GM12878 (cell line): Measurements from ENCODE around the gene F2RL1. TPM values are rescaled to one million over a fixed set of nuclear protein-coding genes. Genes with fewer than 3 reads are reported as not detected.

Experiments
- ATAC-seq: fragments of 200-7000 bp; cut with Tn5 transposase; 3 replicates; pipeline ENCODE4 v1.9.1; 2020; ENCODE audit warnings: mild to moderate bottlenecking, moderate library complexity
- BruUV-seq: library from RNA; stranded (reverse); fragments of 400-500 nt; replicated peaks from 2 replicates; lab custom pipeline; 2021; lab: Mats Ljungman, UMichigan
- CTCF ChIA-PET: fragments of 300-600 bp; sonication (Branson Sonifier 250); formaldehyde crosslinking; extraction: SDS; loops from one replicate; lab custom pipeline; 2021; ENCODE audit warnings: inconsistent platforms; lab: Yijun Ruan, JAX
- POLR2A ChIA-PET: fragments of 350-600 bp; formaldehyde crosslinking; extraction: SDS; loops from one replicate; lab custom pipeline; 2021; ENCODE audit warnings: inconsistent platforms; lab: Charles Lee
- RAD21 ChIA-PET: fragments of 300-600 bp; sonication (Branson Sonifier 250); formaldehyde crosslinking; loops from one replicate; lab custom pipeline; 2023; ENCODE audit warnings: antibody characterized with exemption; ENCODE audit not compliant: unreplicated experiment; lab: Charles Lee
- SMC1A ChIA-PET: fragments of 300-600 bp; sonication (Branson Sonifier 250); formaldehyde crosslinking; loops from one replicate; lab custom pipeline; 2023; ENCODE audit not compliant: unreplicated experiment, uncharacterized antibody; lab: Charles Lee
- DNase-seq: peaks from one replicate; pipeline ENCODE4 v3.0.0-alpha.2; 2011; ENCODE audit warnings: low read depth, low spot score
- FAIRE-seq: peaks from 3 replicates; lab custom pipeline; 2011; peaks lifted over from hg19 to GRCh38; lab: Jason Lieb, UNC
- H2AFZ ChIP-seq: 2 replicates; pipeline ENCODE4 v1.6.0; 2011; ENCODE audit warnings: low read depth, low read length, control low read depth; ENCODE audit not compliant: control insufficient read depth
- H3K27ac ChIP-seq: 2 replicates; pipeline ENCODE4 v1.5.1; 2011; ENCODE audit warnings: control low read depth; ENCODE audit not compliant: control insufficient read depth, insufficient read depth
- H3K27me3 ChIP-seq, 2 experiments: replicated peaks in 1 of 2; 2 replicates each; pipeline versions ENCODE4 v1.6.0 to v1.6.1; 2011; ENCODE audit warnings: low read length in 1 of 2; ENCODE audit not compliant: control insufficient read depth in 2 of 2, insufficient read depth in 2 of 2
- H3K36me3 ChIP-seq, 2 experiments: 2 replicates each; pipeline ENCODE4 v1.5.1; 2011; ENCODE audit warnings: low read length in 1 of 2; ENCODE audit not compliant: control insufficient read depth in 2 of 2, insufficient read depth in 2 of 2
- H3K4me1 ChIP-seq: 2 replicates; pipeline ENCODE4 v1.6.1; 2011; ENCODE audit warnings: mild to moderate bottlenecking, low read length, moderate library complexity, mixed read lengths; ENCODE audit not compliant: control insufficient read depth, insufficient read depth
- H3K4me2 ChIP-seq: 2 replicates; pipeline ENCODE4 v1.6.0; 2011; ENCODE audit warnings: control low read depth; ENCODE audit not compliant: control insufficient read depth, insufficient read depth
- H3K4me3 ChIP-seq: fragments of 200-600 bp; sonication (generic); 2 replicates; pipeline ENCODE4 v1.5.1; 2016
- H3K79me2 ChIP-seq: 2 replicates; pipeline ENCODE4 v1.6.0; 2011; ENCODE audit warnings: low read length; ENCODE audit not compliant: control insufficient read depth, insufficient read depth
- H3K9ac ChIP-seq: 2 replicates; pipeline ENCODE4 v1.8.0; 2011; ENCODE audit warnings: low read length, control low read depth, mixed read lengths; ENCODE audit not compliant: control insufficient read depth, insufficient read depth
- H3K9me3 ChIP-seq: replicated peaks from 3 replicates; pipeline ENCODE4 v1.5.1; 2011; ENCODE audit warnings: mild to moderate bottlenecking, low read length; ENCODE audit not compliant: control insufficient read depth, insufficient read depth
- H4K20me1 ChIP-seq: 2 replicates; pipeline ENCODE4 v1.6.0; 2011; ENCODE audit not compliant: control insufficient read depth, insufficient read depth
- BMI1 ChIP-seq: fragments of 450-650 bp; IDR thresholded peaks from 2 replicates; pipeline ENCODE4 v1.6.1; 2016; ENCODE audit warnings: mild to moderate bottlenecking, moderate library complexity, borderline replicate concordance
- FOS ChIP-seq: IDR thresholded peaks from 3 replicates; pipeline ENCODE4 v1.6.1; 2011; ENCODE audit warnings: borderline replicate concordance; ENCODE audit not compliant: insufficient read length; ENCODE audit errors: extremely low read depth
- JUNB ChIP-seq: IDR thresholded peaks from 2 replicates; pipeline ENCODE4 v1.6.1; 2016; ENCODE audit warnings: antibody characterized with exemption, mild to moderate bottlenecking
- POLR2A ChIP-seq: IDR thresholded peaks from 2 replicates; pipeline ENCODE4 v1.6.1; 2011; ENCODE audit warnings: low read depth, mild to moderate bottlenecking, low read length
- RCOR1 ChIP-seq: conservative IDR thresholded peaks from 2 replicates; pipeline ENCODE4 v1.6.1; 2012; ENCODE audit warnings: low read depth, low read length, improper control_type of control experiment
- RELA ChIP-seq: fragments of 450-650 bp; IDR thresholded peaks from 2 replicates; pipeline ENCODE4 v1.8.0; 2014; ENCODE audit warnings: borderline replicate concordance; ENCODE audit not compliant: partially characterized antibody
- SUZ12 ChIP-seq: fragments of 200-600 bp; sonication (generic); IDR thresholded peaks from one replicate; pipeline ENCODE4 v1.6.1; 2018; ENCODE audit warnings: antibody characterized with exemption, mild to moderate bottlenecking; ENCODE audit not compliant: unreplicated experiment
- WGBS: methylation state at CpG from one replicate; pipeline ENCODE4 v1.1.6; 2016; ENCODE audit warnings: low lambda C conversion rate; ENCODE audit not compliant: insufficient replicate concordance, insufficient coverage; ENCODE audit errors: missing lambda C conversion rate; 5-methylcytosine and 5-hydroxymethylcytosine counted together
- in situ Hi-C: fragments of 300-500 bp; cut with MboI; formaldehyde crosslinking; loops from 9 replicates; pipeline ENCODE4 v1.14.3; 2018; ENCODE audit warnings: mixed read lengths
- intact Hi-C: fragments of 100-400 bp; cut with micrococcal nuclease; formaldehyde crosslinking; loops from one replicate; pipeline ENCODE4 v1.14.2; 2022; ENCODE audit not compliant: unreplicated experiment
- polyA plus RNA-seq, 11 experiments: library from polyadenylated mRNA; depleted of rRNA in 4 of 11; unstranded in 6 of 11; stranded (reverse) in 5 of 11; fragments of >200 nt; fragmentation: Nextera tagmentation in 4 of 11; fragmentation: Illumina TruSeq in 1 of 11; extraction: Ambion mirVana in 4 of 11; extraction: Trizol in 1 of 11; gene quantifications; 1 replicate in 1 of 11; 2 replicates in 10 of 11; pipeline versions ENCODE4 v1.2.1 to v1.2.3, GENCODE V29; 2011 to 2016; ENCODE audit warnings: inconsistent platforms in 2 of 11, missing spikeins in 2 of 11, low read depth in 1 of 11
- total RNA-seq, 4 experiments: library from RNA; depleted of rRNA in 3 of 4; stranded (reverse); fragments of >200 nt in 3 of 4; fragmentation: Illumina TruSeq in 1 of 4; extraction: Trizol in 1 of 4; gene quantifications; 2 replicates each; pipeline versions ENCODE4 v1.2.1 to v1.2.3, GENCODE V29; 2013 to 2021
- TF ChIP-seq, protein P1 (sequence below): fragments of 450-650 bp; IDR thresholded peaks from 2 replicates; pipeline ENCODE4 v1.6.1; 2016; ENCODE audit warnings: mild to moderate bottlenecking
- TF ChIP-seq, protein P2 (sequence below): fragments of 450-650 bp; formaldehyde crosslinking; IDR thresholded peaks from 2 replicates; pipeline ENCODE4 v1.4.0; 2020; ENCODE audit warnings: mild to moderate bottlenecking, moderate library complexity
- TF ChIP-seq, protein P3 (sequence below): IDR thresholded peaks from 2 replicates; pipeline ENCODE4 v1.6.1; 2012; ENCODE audit warnings: low read length, inconsistent platforms

The F2RL1 gene
- total and polyA plus RNA-seq, 10 of the 15 experiments (the other 5 are each of a cell fraction or from before 2014, with no cell fraction given) = 0.04 to 0.10 TPM; not detected in 8

DNA sequence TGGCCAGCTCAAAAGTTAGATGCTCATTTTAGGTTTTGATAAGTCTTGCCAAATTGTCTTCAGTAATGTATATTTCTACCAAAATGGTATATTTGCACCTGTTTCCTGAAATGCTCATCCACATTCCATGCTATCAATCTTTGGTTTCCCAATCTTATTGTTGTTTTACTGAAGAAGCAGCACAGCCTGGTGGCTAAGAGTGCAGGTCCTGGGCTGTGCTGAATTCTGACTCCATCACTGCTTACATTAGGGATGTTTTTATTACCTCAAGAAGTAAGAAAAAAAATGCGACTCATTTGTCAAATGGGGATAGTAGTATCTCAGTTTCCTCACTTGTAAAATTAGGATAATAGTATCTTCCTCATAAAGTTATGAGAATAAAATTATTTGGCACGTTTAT, 17.4 kb downstream of the F2RL1 start:
- Histone ChIP-seq H3K27me3 (no peaks in the 10 kb centered on the region), H3K4me3 (no peak overlapping the region), H3K27ac (no peak overlapping the region), H3K9me3 (no peaks in the 10 kb centered on the region), H3K36me3 (no peaks in the 10 kb centered on the region), H3K79me2 (no peaks in the 10 kb centered on the region), H3K4me1 (no peaks in the 10 kb centered on the region), H3K4me2 (no peak overlapping the region), H2AFZ (no peak overlapping the region), H4K20me1 (no peaks in the 10 kb centered on the region), H3K9ac (no peak overlapping the region)
- no peak for ATAC-seq
- 47% methylated on average over 2 of the region's 2 CpGs for WGBS
- SMC1A ChIA-PET = no interaction called here
- TF ChIP-seq SUZ12 = no peak
- TF ChIP-seq POLR2A = no peak
- no peak for TF ChIP-seq FOS
- TF ChIP-seq, protein P1, sequence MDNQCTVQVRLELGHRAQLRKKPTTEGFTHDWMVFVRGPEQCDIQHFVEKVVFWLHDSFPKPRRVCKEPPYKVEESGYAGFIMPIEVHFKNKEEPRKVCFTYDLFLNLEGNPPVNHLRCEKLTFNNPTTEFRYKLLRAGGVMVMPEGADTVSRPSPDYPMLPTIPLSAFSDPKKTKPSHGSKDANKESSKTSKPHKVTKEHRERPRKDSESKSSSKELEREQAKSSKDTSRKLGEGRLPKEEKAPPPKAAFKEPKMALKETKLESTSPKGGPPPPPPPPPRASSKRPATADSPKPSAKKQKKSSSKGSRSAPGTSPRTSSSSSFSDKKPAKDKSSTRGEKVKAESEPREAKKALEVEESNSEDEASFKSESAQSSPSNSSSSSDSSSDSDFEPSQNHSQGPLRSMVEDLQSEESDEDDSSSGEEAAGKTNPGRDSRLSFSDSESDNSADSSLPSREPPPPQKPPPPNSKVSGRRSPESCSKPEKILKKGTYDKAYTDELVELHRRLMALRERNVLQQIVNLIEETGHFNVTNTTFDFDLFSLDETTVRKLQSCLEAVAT = no peak
- TF ChIP-seq, protein P2, sequence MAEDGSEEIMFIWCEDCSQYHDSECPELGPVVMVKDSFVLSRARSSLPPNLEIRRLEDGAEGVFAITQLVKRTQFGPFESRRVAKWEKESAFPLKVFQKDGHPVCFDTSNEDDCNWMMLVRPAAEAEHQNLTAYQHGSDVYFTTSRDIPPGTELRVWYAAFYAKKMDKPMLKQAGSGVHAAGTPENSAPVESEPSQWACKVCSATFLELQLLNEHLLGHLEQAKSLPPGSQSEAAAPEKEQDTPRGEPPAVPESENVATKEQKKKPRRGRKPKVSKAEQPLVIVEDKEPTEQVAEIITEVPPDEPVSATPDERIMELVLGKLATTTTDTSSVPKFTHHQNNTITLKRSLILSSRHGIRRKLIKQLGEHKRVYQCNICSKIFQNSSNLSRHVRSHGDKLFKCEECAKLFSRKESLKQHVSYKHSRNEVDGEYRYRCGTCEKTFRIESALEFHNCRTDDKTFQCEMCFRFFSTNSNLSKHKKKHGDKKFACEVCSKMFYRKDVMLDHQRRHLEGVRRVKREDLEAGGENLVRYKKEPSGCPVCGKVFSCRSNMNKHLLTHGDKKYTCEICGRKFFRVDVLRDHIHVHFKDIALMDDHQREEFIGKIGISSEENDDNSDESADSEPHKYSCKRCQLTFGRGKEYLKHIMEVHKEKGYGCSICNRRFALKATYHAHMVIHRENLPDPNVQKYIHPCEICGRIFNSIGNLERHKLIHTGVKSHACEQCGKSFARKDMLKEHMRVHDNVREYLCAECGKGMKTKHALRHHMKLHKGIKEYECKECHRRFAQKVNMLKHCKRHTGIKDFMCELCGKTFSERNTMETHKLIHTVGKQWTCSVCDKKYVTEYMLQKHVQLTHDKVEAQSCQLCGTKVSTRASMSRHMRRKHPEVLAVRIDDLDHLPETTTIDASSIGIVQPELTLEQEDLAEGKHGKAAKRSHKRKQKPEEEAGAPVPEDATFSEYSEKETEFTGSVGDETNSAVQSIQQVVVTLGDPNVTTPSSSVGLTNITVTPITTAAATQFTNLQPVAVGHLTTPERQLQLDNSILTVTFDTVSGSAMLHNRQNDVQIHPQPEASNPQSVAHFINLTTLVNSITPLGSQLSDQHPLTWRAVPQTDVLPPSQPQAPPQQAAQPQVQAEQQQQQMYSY = no peak
- TF ChIP-seq BMI1 = no peak
- no peak for TF ChIP-seq RELA
- TF ChIP-seq RCOR1 = no peak
- TF ChIP-seq JUNB = no peak
- TF ChIP-seq, protein P3, sequence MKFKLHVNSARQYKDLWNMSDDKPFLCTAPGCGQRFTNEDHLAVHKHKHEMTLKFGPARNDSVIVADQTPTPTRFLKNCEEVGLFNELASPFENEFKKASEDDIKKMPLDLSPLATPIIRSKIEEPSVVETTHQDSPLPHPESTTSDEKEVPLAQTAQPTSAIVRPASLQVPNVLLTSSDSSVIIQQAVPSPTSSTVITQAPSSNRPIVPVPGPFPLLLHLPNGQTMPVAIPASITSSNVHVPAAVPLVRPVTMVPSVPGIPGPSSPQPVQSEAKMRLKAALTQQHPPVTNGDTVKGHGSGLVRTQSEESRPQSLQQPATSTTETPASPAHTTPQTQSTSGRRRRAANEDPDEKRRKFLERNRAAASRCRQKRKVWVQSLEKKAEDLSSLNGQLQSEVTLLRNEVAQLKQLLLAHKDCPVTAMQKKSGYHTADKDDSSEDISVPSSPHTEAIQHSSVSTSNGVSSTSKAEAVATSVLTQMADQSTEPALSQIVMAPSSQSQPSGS = no peak
- POLR2A ChIA-PET = no interaction called here
- DNase-seq = no peak
- CTCF ChIA-PET = interaction anchor here (0.6 kb wide), 2 partner anchors 24 to 681 kb away, joined by 3 read pairs; no protein-coding TSS in a partner anchor
- in situ Hi-C loops (no loop called here), intact Hi-C loops (no loop called here)
- no peak for FAIRE-seq
- RAD21 ChIA-PET = no interaction called here
- no TSS peak for BruUV-seq
